ENCODE measurements around the gene SMIM5.

The SMIM5 gene

DNA sequence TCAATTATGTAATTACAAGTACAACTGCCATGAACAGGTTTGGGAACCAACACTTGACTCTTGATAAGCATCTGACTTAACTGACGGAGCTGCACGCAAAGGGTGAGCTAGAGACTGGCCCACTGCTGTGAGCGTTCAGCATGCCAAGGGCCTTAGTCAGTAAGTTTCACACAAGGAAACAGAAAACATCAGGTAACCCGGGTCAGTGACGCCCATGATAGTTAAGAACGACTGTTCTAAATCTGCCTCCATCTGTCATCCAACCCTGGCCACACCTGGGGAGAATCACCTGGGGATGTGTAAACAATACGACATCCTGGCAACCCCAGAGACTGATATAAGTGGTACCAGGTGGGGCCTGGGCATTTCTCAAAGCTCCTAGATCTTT lies 12.3 kb downstream of the SMIM5 start:
- DNase-seq (ENCODE audit: low read depth): peak; percentile 99
- no peak overlapping the region for H3K4me3 ChIP-seq (ENCODE audit: low read length)
- TF ChIP-seq, protein P1, sequence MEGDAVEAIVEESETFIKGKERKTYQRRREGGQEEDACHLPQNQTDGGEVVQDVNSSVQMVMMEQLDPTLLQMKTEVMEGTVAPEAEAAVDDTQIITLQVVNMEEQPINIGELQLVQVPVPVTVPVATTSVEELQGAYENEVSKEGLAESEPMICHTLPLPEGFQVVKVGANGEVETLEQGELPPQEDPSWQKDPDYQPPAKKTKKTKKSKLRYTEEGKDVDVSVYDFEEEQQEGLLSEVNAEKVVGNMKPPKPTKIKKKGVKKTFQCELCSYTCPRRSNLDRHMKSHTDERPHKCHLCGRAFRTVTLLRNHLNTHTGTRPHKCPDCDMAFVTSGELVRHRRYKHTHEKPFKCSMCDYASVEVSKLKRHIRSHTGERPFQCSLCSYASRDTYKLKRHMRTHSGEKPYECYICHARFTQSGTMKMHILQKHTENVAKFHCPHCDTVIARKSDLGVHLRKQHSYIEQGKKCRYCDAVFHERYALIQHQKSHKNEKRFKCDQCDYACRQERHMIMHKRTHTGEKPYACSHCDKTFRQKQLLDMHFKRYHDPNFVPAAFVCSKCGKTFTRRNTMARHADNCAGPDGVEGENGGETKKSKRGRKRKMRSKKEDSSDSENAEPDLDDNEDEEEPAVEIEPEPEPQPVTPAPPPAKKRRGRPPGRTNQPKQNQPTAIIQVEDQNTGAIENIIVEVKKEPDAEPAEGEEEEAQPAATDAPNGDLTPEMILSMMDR (IDR thresholded peaks at IDR 0.05; ENCODE audit: insufficient read depth, low read depth, low read length, missing control alignments): no peak

DNA sequence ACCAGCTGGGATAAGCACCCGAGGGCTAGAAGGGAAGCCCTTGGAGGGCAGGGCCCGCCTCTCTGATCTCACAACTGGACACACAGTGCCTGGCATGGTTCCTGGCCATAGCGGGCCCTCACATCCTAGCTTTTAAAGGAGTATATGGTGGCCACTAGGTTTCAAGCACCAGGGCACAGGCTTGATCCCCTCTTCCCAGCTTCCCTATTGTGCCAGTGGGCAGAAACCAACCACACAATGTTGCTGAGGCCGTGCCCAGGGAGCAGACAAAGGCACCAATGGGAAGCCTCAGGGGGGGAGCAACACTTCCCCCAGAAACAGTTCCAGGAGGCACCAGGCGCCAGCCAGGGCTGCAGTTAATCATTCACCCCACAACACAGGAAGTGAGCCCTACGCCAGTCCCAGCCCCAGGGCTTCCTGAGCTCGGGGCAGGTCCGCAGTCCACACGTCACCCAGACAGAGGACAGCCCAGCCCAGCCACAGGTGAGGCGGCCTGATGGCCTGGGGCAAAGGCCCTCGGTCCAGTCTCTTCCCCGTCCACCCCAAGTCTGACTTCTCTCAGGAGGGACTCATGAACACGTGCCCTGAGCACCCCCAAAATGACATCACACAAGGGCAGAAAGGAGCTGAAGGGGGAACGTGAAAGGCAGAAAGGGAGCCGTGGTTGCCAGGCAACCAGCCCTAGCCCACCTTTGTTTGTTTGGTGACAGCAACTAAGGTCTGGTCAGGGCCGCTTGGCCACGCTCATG lies 12.8 kb downstream of the SMIM5 start:
- H3K4me3 ChIP-seq (ENCODE audit: low read length): no peak overlapping the region

DNA sequence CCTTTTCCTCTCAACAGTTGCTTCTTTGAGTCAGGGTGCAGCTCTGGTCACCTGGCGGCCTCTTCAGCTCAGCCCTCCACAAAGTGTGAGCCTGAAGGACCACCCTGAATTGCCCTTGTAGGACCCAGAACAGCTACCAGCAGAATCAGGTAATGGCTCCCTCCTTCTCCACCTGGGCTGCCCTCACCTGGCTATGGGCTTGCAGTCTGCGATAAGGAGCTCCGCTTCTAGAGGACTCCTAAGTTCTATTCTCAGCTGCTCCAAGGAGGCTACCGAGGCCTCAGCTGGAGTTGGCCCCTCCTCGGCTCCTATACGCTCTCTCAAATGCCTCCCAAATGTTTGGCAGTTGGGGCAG lies 13.4 kb downstream of the SMIM5 start:
- no peak overlapping the region for H3K4me3 ChIP-seq (ENCODE audit: low read length)
- DNase-seq (ENCODE audit: low read depth): no peak
- TF ChIP-seq, protein P1 (IDR thresholded peaks at IDR 0.05; ENCODE audit: insufficient read depth, low read depth, low read length, missing control alignments): no peak

More for the DNA sequence above, 12.8 kb downstream of the SMIM5 start:
- peak; percentile 73 for DNase-seq (ENCODE audit: low read depth)
- TF ChIP-seq, protein P1 (IDR thresholded peaks at IDR 0.05; ENCODE audit: insufficient read depth, low read depth, low read length, missing control alignments): no peak

DNA sequence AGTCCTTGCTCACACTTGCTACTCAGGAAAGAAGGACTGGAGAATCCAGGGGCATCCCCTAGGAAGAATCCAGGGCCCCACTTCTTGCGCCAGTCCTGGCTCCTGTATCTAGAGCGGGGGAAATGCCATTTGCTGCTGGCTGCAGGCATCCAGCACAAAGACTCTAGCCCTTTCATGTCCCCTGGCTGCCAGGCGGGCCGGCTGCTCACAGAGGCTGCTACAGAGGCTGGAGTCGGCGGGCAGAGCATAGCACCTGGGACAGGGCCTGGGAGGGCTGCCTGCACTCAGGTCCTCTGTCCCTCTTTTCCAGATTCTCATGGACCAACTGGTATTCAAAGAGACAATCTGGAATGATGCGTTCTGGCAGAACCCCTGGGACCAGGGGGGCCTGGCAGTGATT lies 13.8 kb downstream of the SMIM5 start:
- TF ChIP-seq, protein P1 (IDR thresholded peaks at IDR 0.05; ENCODE audit: insufficient read depth, low read depth, low read length, missing control alignments): no peak
- H3K4me3 ChIP-seq (ENCODE audit: low read length): no peak overlapping the region
- no peak for DNase-seq (ENCODE audit: low read depth)

DNA sequence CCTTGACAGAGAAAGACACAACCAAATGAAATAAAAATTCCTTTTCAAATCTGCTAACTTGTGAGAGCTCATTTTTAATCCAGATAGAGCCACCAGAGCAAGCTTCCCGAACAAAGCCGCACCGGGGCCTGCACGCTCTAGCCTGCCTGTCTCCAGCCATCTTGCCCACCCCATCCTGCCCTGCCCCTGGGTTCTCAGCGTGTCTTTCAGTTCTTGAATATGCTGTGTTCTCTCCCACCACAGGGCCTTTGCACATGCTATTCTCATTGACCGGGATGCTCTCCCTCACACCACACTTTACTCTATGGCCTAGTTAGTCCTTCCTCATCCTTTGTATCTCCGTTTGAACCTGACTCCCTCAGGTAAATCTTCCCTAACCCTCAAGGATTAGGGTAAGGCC lies 14.7 kb downstream of the SMIM5 start:
- TF ChIP-seq, protein P1 (IDR thresholded peaks at IDR 0.05; ENCODE audit: insufficient read depth, low read depth, low read length, missing control alignments): no peak

DNA sequence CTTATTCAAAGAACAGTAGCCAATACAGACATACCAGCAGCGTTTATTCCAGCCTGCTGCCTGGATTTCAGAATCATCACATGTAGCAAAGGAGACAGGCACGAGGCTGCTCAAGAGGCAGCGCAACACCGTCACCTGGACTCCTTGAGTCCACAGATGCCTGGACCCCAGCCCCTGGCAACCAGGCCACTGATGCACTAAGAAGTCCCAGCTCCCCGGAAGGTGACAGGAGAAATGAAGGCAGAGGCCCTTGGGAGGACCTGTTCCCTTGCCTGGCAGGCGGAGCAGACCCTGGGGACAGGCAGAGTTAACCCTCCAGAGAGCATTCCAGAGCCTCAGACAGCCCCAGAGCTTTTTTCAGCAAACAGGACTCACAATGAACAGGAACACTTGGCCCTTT lies 16.5 kb downstream of the SMIM5 start:
- no peak overlapping the region for H3K4me3 ChIP-seq (ENCODE audit: low read length)
- DNase-seq (ENCODE audit: low read depth): no peak
- TF ChIP-seq, protein P1 (IDR thresholded peaks at IDR 0.05; ENCODE audit: insufficient read depth, low read depth, low read length, missing control alignments): no peak

More for the DNA sequence above, 14.7 kb downstream of the SMIM5 start:
- H3K4me3 ChIP-seq (ENCODE audit: low read length): no peak overlapping the region
- DNase-seq (ENCODE audit: low read depth): no peak

DNA sequence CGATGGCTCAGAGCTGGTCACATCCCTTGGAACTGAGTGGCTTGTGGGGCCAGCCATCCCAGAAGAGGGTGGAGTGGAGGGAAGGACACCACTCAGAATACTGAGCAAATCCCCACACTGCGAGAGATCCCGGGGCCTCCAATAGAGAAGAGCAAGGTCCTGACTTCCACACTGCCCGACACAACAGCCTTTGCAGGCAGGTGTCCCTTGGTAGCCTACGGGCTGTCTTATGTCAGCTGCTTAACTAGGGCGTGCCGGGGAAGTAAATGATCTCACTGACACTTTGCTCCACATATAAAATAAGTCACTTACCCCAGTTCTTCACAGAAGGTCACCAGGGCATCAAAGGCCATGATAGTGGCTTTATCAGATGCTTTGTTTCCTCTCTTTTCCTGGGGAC lies 17.6 kb downstream of the SMIM5 start:
- no peak for DNase-seq (ENCODE audit: low read depth)
- no peak overlapping the region for H3K4me3 ChIP-seq (ENCODE audit: low read length)
- TF ChIP-seq, protein P1 (IDR thresholded peaks at IDR 0.05; ENCODE audit: insufficient read depth, low read depth, low read length, missing control alignments): no peak
